ENCODE measurements around the gene SYNE1.

DNA sequence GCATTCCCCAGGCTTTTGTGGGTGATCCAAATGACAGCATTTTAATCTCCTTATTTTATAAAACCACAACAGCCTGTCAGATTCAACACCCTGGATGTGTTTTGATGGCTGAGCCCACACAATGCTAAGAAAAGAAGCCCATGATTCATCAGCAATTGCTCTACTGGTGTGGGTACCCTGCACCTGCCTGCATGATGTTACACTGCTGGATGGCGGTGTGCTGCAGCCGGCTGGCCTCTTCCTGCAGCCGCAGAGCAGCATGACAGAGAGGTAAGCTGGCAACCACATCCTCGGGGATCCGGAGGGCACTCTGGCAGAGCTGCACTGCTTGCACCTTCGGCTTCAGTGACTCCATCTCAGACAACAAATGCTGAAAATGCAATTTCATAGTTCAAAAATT, 327.5 kb downstream of the SYNE1 start:
- TF ChIP-seq SUZ12 (IDR thresholded peaks at IDR 0.05; ENCODE audit: extremely low read depth, insufficient read depth, insufficient read length) (no peak), YY1 (IDR thresholded peaks at IDR 0.05; ENCODE audit: insufficient read depth, insufficient read length) (no peak), ZNF274 (IDR thresholded peaks at IDR 0.05; ENCODE audit: low read depth, low read length) (no peak)
